ENCODE measurements around the gene FTH1. TPM values are rescaled to one million over a fixed set of nuclear protein-coding genes. Genes with fewer than 3 reads are reported as not detected.
A peak's percentile ranks its signal among the peaks of the same experiment; 100 is the strongest.

The FTH1 gene
- total RNA-seq, 1 experiment from 2014 or later: 2,322 TPM

GRCh38 chr11:61974766-61975631 is 7.6 kb upstream of the FTH1 start:
- POLR2A ChIA-PET: interaction anchor here (0.6 kb wide), 2 partner anchors 9 to 694 kb away, joined by 3 to 6 read pairs; no protein-coding TSS in a partner anchor
- in situ Hi-C loops (cut with HindIII; ENCODE audit: low pct_unique_long_range_greater_than_20kb, low sequenced_read_pairs) (no loop called here), intact Hi-C loops (cut with micrococcal nuclease; ENCODE audit: unreplicated experiment) (no loop called here)
- no TSS peak for BruUV-seq (replicated peaks)
- H3K27me3 ChIP-seq (ENCODE audit: control insufficient read depth, insufficient read depth, low read length): no peaks in the 10 kb centered on the region
- H3K4me1 ChIP-seq (ENCODE audit: control insufficient read depth, insufficient read depth, low read length): peaks cover 36% of the 10 kb centered on the region
- TF ChIP-seq SIN3A (IDR thresholded peaks at IDR 0.05; ENCODE audit: borderline replicate concordance, insufficient read depth, low read depth, low read length): no peak
- TF ChIP-seq CTCF (IDR thresholded peaks at IDR 0.05): no peak
- TF ChIP-seq REST (IDR thresholded peaks at IDR 0.05; ENCODE audit: insufficient read depth in 1 of 2, low read depth in 2 of 2, low read length in 1 of 2): no peak
- TF ChIP-seq TCF7L2 (IDR thresholded peaks at IDR 0.05; ENCODE audit: low read depth, low read length): no peak
- TF ChIP-seq POLR2AphosphoS5 (IDR thresholded peaks at IDR 0.05; ENCODE audit: low read depth, low read length): no peak
- H3K27ac ChIP-seq (ENCODE audit: low read length): peak overlapping the region; percentile 57; the same call in 1 of the 2 replicates
- ATAC-seq (no peak), DNase-seq (ENCODE audit: low read depth, low spot score) (no peak)
- no peak overlapping the region for H3K4me3 ChIP-seq (ENCODE audit: low read depth in 2 of 2, low read length in 2 of 2)
- H3K9me3 ChIP-seq (ENCODE audit: control insufficient read depth, insufficient read depth, low read depth, low read length): no peaks in the 10 kb centered on the region
- CTCF ChIA-PET: no interaction called here
- no peaks in the 10 kb centered on the region for H3K36me3 ChIP-seq (ENCODE audit: control insufficient read depth, insufficient read depth, low read length)

- no peak for TF ChIP-seq TCF7L2 (IDR thresholded peaks at IDR 0.05; ENCODE audit: low read depth, low read length)
- no peak for TF ChIP-seq CTCF (IDR thresholded peaks at IDR 0.05)
- TF ChIP-seq REST (IDR thresholded peaks at IDR 0.05; ENCODE audit: insufficient read depth in 1 of 2, low read depth in 2 of 2, low read length in 1 of 2): no peak
- TF ChIP-seq POLR2AphosphoS5 (IDR thresholded peaks at IDR 0.05; ENCODE audit: low read depth, low read length): no peak
- TF ChIP-seq SIN3A (IDR thresholded peaks at IDR 0.05; ENCODE audit: borderline replicate concordance, insufficient read depth, low read depth, low read length): no peak
- POLR2A ChIA-PET: no interaction called here
Measured at GRCh38 chr11:61973476-61974162, 6.2 kb upstream of the FTH1 start.

More at GRCh38 chr11:61973476-61974162, 6.2 kb upstream of the FTH1 start:
- H3K27me3 ChIP-seq (ENCODE audit: control insufficient read depth, insufficient read depth, low read length): no peaks in the 10 kb centered on the region
- no peak for ATAC-seq
- no TSS peak for BruUV-seq (replicated peaks)
- peaks cover 50% of the 10 kb centered on the region for H3K4me1 ChIP-seq (ENCODE audit: control insufficient read depth, insufficient read depth, low read length)
- no peaks in the 10 kb centered on the region; the same call in 1 of the 2 replicates for H3K36me3 ChIP-seq (ENCODE audit: control insufficient read depth, insufficient read depth, low read length)
- no peak for DNase-seq (ENCODE audit: low read depth, low spot score)
- in situ Hi-C loops (cut with HindIII; ENCODE audit: low pct_unique_long_range_greater_than_20kb, low sequenced_read_pairs) (no loop called here), intact Hi-C loops (cut with micrococcal nuclease; ENCODE audit: unreplicated experiment) (no loop called here)
- CTCF ChIA-PET: no interaction called here
- no peaks in the 10 kb centered on the region for H3K9me3 ChIP-seq (ENCODE audit: control insufficient read depth, insufficient read depth, low read depth, low read length)
- peak overlapping the region; percentile 98 for H3K27ac ChIP-seq (ENCODE audit: low read length)
- no peak overlapping the region for H3K4me3 ChIP-seq (ENCODE audit: low read depth in 2 of 2, low read length in 2 of 2)

All from Panc1 (cell line).